Neuronal stem cell (in vitro differentiated cells): ENCODE data around the gene TESPA1.

Source experiments
- DNase-seq: peaks from one replicate; pipeline ENCODE4 v3.0.0-alpha.2; 2013; ENCODE audit warnings: low spot score
- H2AFZ ChIP-seq: one replicate; pipeline ENCODE4 v1.6.1; 2013; ENCODE audit warnings: mild to moderate bottlenecking, low read length, inconsistent platforms
- H2AK5ac ChIP-seq: 2 replicates; pipeline ENCODE4 v1.6.1; 2013; ENCODE audit warnings: low read depth, mild to moderate bottlenecking, inconsistent platforms, low read length, moderate library complexity, mixed read lengths
- H2BK120ac ChIP-seq: 2 replicates; pipeline ENCODE4 v1.6.1; 2013; ENCODE audit warnings: low read depth, mild to moderate bottlenecking, inconsistent platforms, low read length, moderate library complexity, mixed read lengths
- H2BK12ac ChIP-seq: one replicate; pipeline ENCODE4 v1.6.1; 2013; ENCODE audit warnings: low read length, inconsistent platforms
- H2BK15ac ChIP-seq: 2 replicates; pipeline ENCODE4 v1.6.1; 2013; ENCODE audit warnings: mild to moderate bottlenecking, low read length, inconsistent platforms, mixed read lengths
- H2BK5ac ChIP-seq: one replicate; pipeline ENCODE4 v1.6.1; 2013; ENCODE audit warnings: inconsistent platforms, mild to moderate bottlenecking, low read length, moderate library complexity
- H3K14ac ChIP-seq: one replicate; pipeline ENCODE4 v1.6.1; 2013; ENCODE audit warnings: low read length, inconsistent platforms
- H3K18ac ChIP-seq: 2 replicates; pipeline ENCODE4 v1.6.1; 2013; ENCODE audit warnings: low read length, inconsistent platforms
- H3K23ac ChIP-seq: 2 replicates; pipeline ENCODE4 v1.6.1; 2013; ENCODE audit warnings: low read depth, mild to moderate bottlenecking, mixed read lengths, low read length, inconsistent platforms; ENCODE audit not compliant: poor library complexity
- H3K27ac ChIP-seq: replicated peaks from 3 replicates; pipeline ENCODE4 v1.5.1; 2013; ENCODE audit warnings: low read length, inconsistent platforms
- H3K27me3 ChIP-seq, 3 experiments: 2 replicates each; pipeline ENCODE4 v1.6.1; 2013; ENCODE audit warnings: low read length in 3 of 3, mild to moderate bottlenecking in 2 of 3, inconsistent platforms in 1 of 3, low read depth in 1 of 3, mixed read lengths in 1 of 3, moderate library complexity in 1 of 3; ENCODE audit not compliant: control insufficient read depth in 3 of 3, insufficient read depth in 3 of 3
- H3K36me3 ChIP-seq, 2 donors: replicated peaks in 1 of 2; 2 replicates each; pipeline ENCODE4 v1.6.1; 2013; ENCODE audit warnings: low read length in 2 of 2; ENCODE audit not compliant: control insufficient read depth in 2 of 2, insufficient read depth in 2 of 2
- H3K4ac ChIP-seq: 2 replicates; pipeline ENCODE4 v1.6.1; 2013; ENCODE audit warnings: inconsistent platforms, mild to moderate bottlenecking, low read length, moderate library complexity
- H3K4me1 ChIP-seq, 2 donors: 1 replicate in 1 of 2; 2 replicates in 1 of 2; pipeline ENCODE4 v1.6.1; 2013; ENCODE audit warnings: low read length in 2 of 2, low read depth in 1 of 2; ENCODE audit not compliant: control insufficient read depth in 2 of 2, insufficient read depth in 1 of 2
- H3K4me2 ChIP-seq: one replicate; pipeline ENCODE4 v1.6.1; 2013; ENCODE audit warnings: mild to moderate bottlenecking, low read length, inconsistent platforms; ENCODE audit not compliant: insufficient read depth, poor library complexity, severe bottlenecking
- H3K4me3 ChIP-seq, 2 donors: 2 replicates each; pipeline ENCODE4 v1.5.1; 2013; ENCODE audit warnings: low read length in 2 of 2, mild to moderate bottlenecking in 2 of 2, inconsistent platforms in 1 of 2, moderate library complexity in 1 of 2
- H3K79me1 ChIP-seq: one replicate; pipeline ENCODE4 v1.6.1; 2013; ENCODE audit warnings: low read depth, mild to moderate bottlenecking, inconsistent platforms, low read length, moderate library complexity
- H3K9ac ChIP-seq: one replicate; pipeline ENCODE4 v1.6.1; 2013; ENCODE audit warnings: mild to moderate bottlenecking, low read depth, low read length, inconsistent platforms; ENCODE audit not compliant: poor library complexity
- H3K9me3 ChIP-seq, 2 donors: replicated peaks in 1 of 2; 2 replicates each; pipeline versions ENCODE3 to v1.6.1; 2013; ENCODE audit warnings: low read length in 2 of 2, mild to moderate bottlenecking in 2 of 2, inconsistent platforms in 1 of 2, low read depth in 1 of 2, mixed read lengths in 1 of 2, moderate library complexity in 1 of 2; ENCODE audit not compliant: control insufficient read depth in 2 of 2, insufficient read depth in 1 of 2
- H4K8ac ChIP-seq: one replicate; pipeline ENCODE4 v1.6.1; 2013; ENCODE audit warnings: low read depth, mild to moderate bottlenecking, inconsistent platforms, low read length, moderate library complexity
- H4K91ac ChIP-seq: one replicate; pipeline ENCODE4 v1.6.1; 2013; ENCODE audit warnings: low read length, low read depth, mild to moderate bottlenecking, inconsistent platforms; ENCODE audit not compliant: poor library complexity
- WGBS, 2 donors: extraction: QIAGEN DNeasy Blood & Tissue Kit; methylation state at CpG; one replicate each; pipeline ENCODE4 v1.1.7; 2013; ENCODE audit warnings: missing lambda C conversion rate in 2 of 2, mixed read lengths in 1 of 2; ENCODE audit not compliant: insufficient read length in 2 of 2, insufficient replicate concordance in 1 of 2; ENCODE audit errors: extremely low coverage in 2 of 2; 5-methylcytosine and 5-hydroxymethylcytosine counted together

The TESPA1 gene

DNA sequence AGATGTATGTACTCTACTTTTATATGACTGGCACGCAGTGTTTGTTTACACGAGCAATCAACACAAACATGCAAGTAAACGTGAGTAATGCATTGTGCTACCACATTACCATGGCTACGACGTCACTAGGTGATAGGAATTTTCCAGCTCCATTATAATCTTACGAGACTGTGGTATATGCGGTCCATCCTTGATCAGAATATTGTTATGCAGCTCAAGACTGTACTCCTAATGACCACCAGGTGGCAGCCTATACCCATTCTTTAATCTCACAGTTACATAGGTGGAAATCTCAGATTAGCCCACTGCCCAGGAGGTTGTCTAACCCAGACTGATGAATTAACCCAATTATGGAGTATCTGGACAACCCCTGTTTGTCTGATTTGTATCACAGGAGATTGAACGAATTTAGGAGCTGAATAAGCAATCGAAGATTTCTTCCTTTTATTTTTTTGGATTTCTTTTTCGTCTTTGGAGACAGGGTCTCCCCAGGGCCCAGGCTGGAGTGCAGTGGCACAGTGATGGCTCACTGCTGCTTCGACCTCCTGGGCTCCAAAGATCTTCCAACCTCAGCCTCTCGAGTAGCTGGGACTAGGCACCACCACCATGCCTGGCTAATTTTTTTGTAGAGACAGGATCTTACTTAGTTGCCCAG is 8.7 kb upstream of the TESPA1 start:
- Histone ChIP-seq H3K4ac (no peak overlapping the region), H2AK5ac (no peak overlapping the region), H3K36me3 (no peaks in the 10 kb centered on the region), H3K27me3 (no peaks in the 10 kb centered on the region), H3K79me1 (no peaks in the 10 kb centered on the region), H2AFZ (no peak overlapping the region), H2BK15ac (no peak overlapping the region), H3K4me2 (no peak overlapping the region), H4K91ac (no peak overlapping the region), H3K23ac (no peak overlapping the region), H3K4me1 (peaks cover 0 to 3% of the 10 kb centered on the region in 2 donors), H4K8ac (no peak overlapping the region), H2BK5ac (no peak overlapping the region), H3K18ac (no peak overlapping the region), H3K27ac (no peak overlapping the region), H2BK120ac (no peak overlapping the region), H3K4me3 (no peak overlapping the region), H2BK12ac (no peak overlapping the region), H3K14ac (no peak overlapping the region), H3K9ac (no peak overlapping the region), H3K9me3 (no peaks in the 10 kb centered on the region)
- DNase-seq = peak; percentile 81
- no CpG with 5 or more reads among the region's 12 CpGs for WGBS, 2 donors

DNA sequence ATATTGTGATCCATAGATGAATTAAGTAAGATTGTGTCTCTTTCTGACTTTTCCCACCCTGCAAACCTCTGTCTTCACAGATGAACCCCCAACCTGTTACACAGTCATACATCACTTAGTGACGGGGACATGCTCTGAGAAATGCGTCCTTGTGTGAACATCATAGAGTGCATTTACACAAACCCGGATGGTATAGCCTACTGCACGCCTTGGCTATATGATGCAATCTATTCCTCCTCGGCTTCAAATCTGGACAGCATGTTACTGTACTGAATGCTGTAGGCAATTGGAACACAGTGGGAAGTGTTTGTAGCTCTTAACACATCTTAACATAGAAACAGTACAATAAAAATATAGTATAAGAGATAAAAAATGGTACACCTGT is 7.4 kb upstream of the TESPA1 start:
- H2AFZ ChIP-seq = no peak overlapping the region
- no peak overlapping the region for H2BK120ac ChIP-seq
- no peaks in the 10 kb centered on the region for H3K79me1 ChIP-seq
- H2BK15ac ChIP-seq = no peak overlapping the region
- H3K18ac ChIP-seq = no peak overlapping the region
- no peaks in the 10 kb centered on the region for H3K36me3 ChIP-seq
- H3K4me1 ChIP-seq = no peaks in the 10 kb centered on the region
- H3K23ac ChIP-seq = no peak overlapping the region
- H2BK12ac ChIP-seq = no peak overlapping the region
- H3K27me3 ChIP-seq = no peaks in the 10 kb centered on the region
- peak overlapping the region; percentile 76 for H4K8ac ChIP-seq
- no peaks in the 10 kb centered on the region for H3K9me3 ChIP-seq
- H3K27ac ChIP-seq = no peak overlapping the region
- no peak for DNase-seq
- no peak overlapping the region for H3K4ac ChIP-seq
- no CpG with 5 or more reads among the region's 5 CpGs for WGBS, 2 donors
- H3K4me3 ChIP-seq = no peak overlapping the region
- H3K4me2 ChIP-seq = no peak overlapping the region
- H2AK5ac ChIP-seq = no peak overlapping the region
- no peak overlapping the region for H3K9ac ChIP-seq
- H3K14ac ChIP-seq = no peak overlapping the region
- H4K91ac ChIP-seq = no peak overlapping the region
- H2BK5ac ChIP-seq = no peak overlapping the region

DNA sequence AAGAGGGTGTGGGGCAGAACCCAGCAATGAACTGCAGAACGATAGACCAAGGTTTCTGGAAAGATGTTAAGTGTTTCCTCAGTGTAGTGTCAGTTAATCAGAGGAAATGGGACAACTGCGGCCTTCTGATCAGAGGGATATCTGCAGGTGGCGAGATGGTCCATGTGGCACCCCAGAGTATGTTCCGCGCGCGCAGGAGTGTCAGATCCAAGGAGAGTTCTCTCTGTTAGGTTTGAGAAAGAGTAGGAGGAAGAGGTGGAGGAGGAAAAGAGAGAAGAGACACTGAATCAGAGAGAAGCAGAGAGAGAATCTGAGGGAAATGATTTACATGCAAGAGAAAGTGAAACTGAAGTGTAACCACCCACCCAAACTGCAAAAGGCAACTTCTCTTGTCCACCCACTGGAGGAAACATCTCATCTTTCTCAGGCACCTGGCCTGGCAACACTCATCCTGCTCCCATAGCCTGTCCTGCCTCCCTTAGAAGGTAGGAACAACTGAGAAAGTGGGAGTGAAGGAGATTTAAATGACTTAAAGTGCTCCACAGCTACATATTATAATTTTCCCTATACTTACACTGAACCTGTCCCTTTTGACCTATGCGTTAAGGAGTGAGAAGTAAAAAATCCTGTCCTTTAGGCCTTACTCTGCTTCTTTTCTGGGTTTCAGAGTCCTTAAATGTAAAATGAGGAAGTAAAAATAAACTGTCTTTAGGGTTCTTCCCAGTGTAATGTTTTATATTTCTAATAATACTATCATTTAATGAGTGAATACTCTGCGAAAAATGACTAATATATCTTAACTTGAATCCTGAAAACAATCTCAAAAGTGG is 6.8 kb upstream of the TESPA1 start:
- Histone ChIP-seq H2BK15ac (no peak overlapping the region), H3K14ac (no peak overlapping the region), H3K27me3 (no peaks in the 10 kb centered on the region), H3K4ac (no peak overlapping the region), H2AFZ (no peak overlapping the region), H3K36me3 (no peaks in the 10 kb centered on the region), H3K27ac (no peak overlapping the region), H4K91ac (no peak overlapping the region), H3K4me2 (no peak overlapping the region), H3K23ac (no peak overlapping the region), H2BK120ac (no peak overlapping the region), H2AK5ac (no peak overlapping the region), H3K9me3 (no peaks in the 10 kb centered on the region), H3K79me1 (no peaks in the 10 kb centered on the region), H3K4me1 (no peaks in the 10 kb centered on the region), H3K18ac (peak overlapping the region; percentile 17), H2BK5ac (no peak overlapping the region), H3K4me3 (no peak overlapping the region), H2BK12ac (peak overlapping the region; percentile 19), H4K8ac (no peak overlapping the region), H3K9ac (no peak overlapping the region)
- no CpG with 5 or more reads among the region's 9 CpGs for WGBS, 2 donors
- DNase-seq = no peak

DNA sequence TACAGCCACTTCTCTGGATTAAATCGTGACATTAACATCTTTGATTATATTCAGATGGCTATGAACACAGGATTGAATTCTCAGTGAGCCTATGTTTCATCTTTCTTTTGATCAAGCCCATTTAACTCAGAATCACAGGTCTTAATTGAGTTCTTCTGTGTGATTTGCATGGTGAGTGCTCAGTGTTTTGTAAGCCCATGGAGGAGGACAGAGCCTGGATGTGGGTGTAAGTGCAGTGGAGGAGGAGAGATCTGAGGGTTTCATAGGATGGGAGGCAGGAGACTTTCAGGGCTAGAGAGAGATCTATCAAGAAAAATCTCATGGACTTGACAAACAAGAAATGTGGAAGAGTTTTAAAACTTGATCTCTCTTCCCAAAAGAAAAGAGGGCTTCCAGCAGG is 5.3 kb upstream of the TESPA1 start:
- H2BK120ac ChIP-seq = no peak overlapping the region
- H3K4me1 ChIP-seq = no peaks in the 10 kb centered on the region
- H3K9ac ChIP-seq = no peak overlapping the region
- H3K4me2 ChIP-seq = no peak overlapping the region
- no peak overlapping the region for H2AK5ac ChIP-seq
- no peak overlapping the region for H2BK12ac ChIP-seq
- no peak overlapping the region for H3K14ac ChIP-seq
- H4K91ac ChIP-seq = no peak overlapping the region
- no peak overlapping the region for H3K18ac ChIP-seq
- H3K79me1 ChIP-seq = no peaks in the 10 kb centered on the region
- H3K27ac ChIP-seq = no peak overlapping the region
- H2BK15ac ChIP-seq = no peak overlapping the region
- no peak overlapping the region for H2AFZ ChIP-seq
- no peaks in the 10 kb centered on the region for H3K36me3 ChIP-seq
- no CpG with 5 or more reads among the region's 1 CpG for WGBS, 2 donors
- H3K4ac ChIP-seq = no peak overlapping the region
- no peak overlapping the region for H4K8ac ChIP-seq
- no peak for DNase-seq
- H3K23ac ChIP-seq = no peak overlapping the region
- no peaks in the 10 kb centered on the region for H3K27me3 ChIP-seq
- H2BK5ac ChIP-seq = no peak overlapping the region
- no peaks in the 10 kb centered on the region for H3K9me3 ChIP-seq
- H3K4me3 ChIP-seq = no peak overlapping the region
